Gastroesophageal sphincter (tissue), 4 donors: Measurements from ENCODE around the gene CNTNAP5. TPM values are rescaled to one million over a fixed set of nuclear protein-coding genes. Genes with fewer than 3 reads are reported as not detected.

Experiments used
- ATAC-seq: fragments of 150-250 bp; one replicate; pipeline ENCODE4 v1.9.1; 2016; ENCODE audit warnings: mild to moderate bottlenecking, moderate library complexity
- H3K27ac ChIP-seq, 4 donors: fragments of 200-600 bp; sonication (generic) in 3 of 4; 1 replicate in 3 of 4; 2 replicates in 1 of 4; pipeline ENCODE4 v1.5.1; 2016 to 2019
- H3K27me3 ChIP-seq: fragments of 200-600 bp; sonication (generic); one replicate; pipeline ENCODE4 v1.5.1; 2019
- H3K36me3 ChIP-seq, 2 donors: fragments of 200-600 bp; sonication (generic); one replicate each; pipeline ENCODE4 v1.5.1; 2019; ENCODE audit warnings: control low read depth in 1 of 2
- H3K4me1 ChIP-seq, 3 donors: fragments of 200-600 bp; sonication (generic); 1 replicate in 2 of 3; 2 replicates in 1 of 3; pipeline ENCODE4 v1.5.1; 2016 to 2019; ENCODE audit warnings: control low read depth in 2 of 3
- H3K4me3 ChIP-seq, 2 donors: fragments of 200-600 bp; sonication (generic); one replicate each; pipeline ENCODE4 v1.5.1; 2019; ENCODE audit warnings: mild to moderate bottlenecking in 1 of 2, moderate library complexity in 1 of 2
- H3K9me3 ChIP-seq, 3 donors: fragments of 200-600 bp; sonication (generic); one replicate each; pipeline ENCODE4 v1.5.1; 2017 to 2019; ENCODE audit warnings: control low read depth in 2 of 3
- CTCF ChIP-seq, 4 experiments: fragments of 200-600 bp in 2 of 4; fragments of 450-650 bp in 2 of 4; sonication (generic) in 1 of 4; IDR thresholded peaks; one replicate each; pipeline ENCODE4 v1.5.1; 2017 to 2019; ENCODE audit warnings: antibody characterized with exemption in 4 of 4, mild to moderate bottlenecking in 2 of 4, moderate library complexity in 2 of 4
- EP300 ChIP-seq: sonication (generic); formaldehyde crosslinking; IDR thresholded peaks from one replicate; pipeline ENCODE4 v1.6.1; 2017; ENCODE audit warnings: antibody characterized with exemption, mild to moderate bottlenecking
- POLR2A ChIP-seq, 2 donors: fragments of 450-650 bp; IDR thresholded peaks; one replicate each; pipeline ENCODE4 v1.6.1; 2017; ENCODE audit warnings: antibody characterized with exemption in 2 of 2, mild to moderate bottlenecking in 2 of 2, moderate library complexity in 1 of 2
- POLR2AphosphoS5 ChIP-seq: sonication (generic); formaldehyde crosslinking; IDR thresholded peaks from one replicate; pipeline ENCODE4 v1.6.1; 2017; ENCODE audit warnings: antibody characterized with exemption
- WGBS, 2 donors: methylation state at CpG; one replicate each; pipeline ENCODE4 v1.1.5; 2018; ENCODE audit warnings: low coverage in 1 of 2; 5-methylcytosine and 5-hydroxymethylcytosine counted together
- total RNA-seq, 4 donors: library from RNA; depleted of rRNA; stranded (reverse); fragments of >200 nt; gene quantifications; one replicate each; pipeline ENCODE4 v1.1.0, GENCODE V29; 2016

CNTNAP5 gene
- total RNA-seq, 4 donors from 2014 or later, result 3.2 TPM; not detected in 3

GRCh38 chr2:124778076-124778475 lies 753.0 kb downstream of the CNTNAP5 start:
- Histone ChIP-seq H3K27ac (no peak overlapping the region), H3K36me3 (no peaks in the 10 kb centered on the region), H3K9me3 (no peaks in the 10 kb centered on the region), H3K4me3 (no peak overlapping the region), H3K27me3 (no peaks in the 10 kb centered on the region), H3K4me1 (no peaks in the 10 kb centered on the region)
- no peak for TF ChIP-seq POLR2AphosphoS5
- TF ChIP-seq POLR2A (IDR thresholded peaks at IDR 0.05), result no peak
- no peak for TF ChIP-seq CTCF (IDR thresholded peaks at IDR 0.05)
- TF ChIP-seq EP300, result no peak
- 90 to 100% methylated on average over 2 of the region's 2 CpGs for WGBS, 2 donors
- ATAC-seq, result no peak

DNA sequence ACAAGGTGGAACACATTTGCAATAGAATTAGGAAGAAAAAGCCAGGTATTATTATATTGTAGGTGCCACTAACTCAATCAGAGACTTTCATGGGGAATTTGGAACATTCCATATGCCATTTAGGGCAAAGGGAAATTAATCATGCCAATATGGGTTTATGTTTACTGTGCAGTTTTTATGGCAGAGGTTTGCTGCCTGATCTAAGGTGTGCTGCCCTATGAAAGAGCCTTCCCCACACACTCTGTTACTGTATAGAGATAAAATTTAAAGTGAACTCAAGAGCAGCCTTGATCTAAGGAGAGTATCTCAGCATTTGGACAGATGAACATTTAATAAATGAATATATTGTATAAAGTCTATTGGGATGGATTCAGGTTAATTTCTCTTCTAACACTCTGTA lies 771.6 kb downstream of the CNTNAP5 start:
- Histone ChIP-seq H3K4me1 (no peaks in the 10 kb centered on the region), H3K36me3 (no peaks in the 10 kb centered on the region), H3K27ac (no peak overlapping the region), H3K4me3 (no peak overlapping the region), H3K27me3 (no peaks in the 10 kb centered on the region), H3K9me3 (no peaks in the 10 kb centered on the region)
- TF ChIP-seq POLR2A (IDR thresholded peaks at IDR 0.05) (no peak), POLR2AphosphoS5 (no peak), EP300 (no peak), CTCF (IDR thresholded peaks at IDR 0.05) (no peak)
- no peak for ATAC-seq

DNA sequence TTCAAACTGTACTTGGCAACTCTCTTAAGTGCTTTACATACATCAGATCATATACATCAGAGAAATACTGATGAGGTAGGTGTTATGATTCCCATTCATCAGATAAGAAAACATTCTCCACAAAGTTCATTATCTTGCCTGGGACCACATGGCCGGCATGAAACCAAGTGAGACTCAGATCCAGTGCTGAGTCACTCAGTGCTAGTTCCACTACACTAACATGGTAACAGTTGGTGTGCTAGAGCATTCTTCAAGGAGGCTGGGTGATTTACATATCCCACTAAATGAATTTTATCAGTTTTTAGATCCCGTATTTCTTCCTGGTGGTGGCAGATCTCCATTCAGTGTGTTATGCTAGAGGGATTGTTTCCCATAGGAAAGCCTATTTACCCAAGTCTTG lies 772.0 kb downstream of the CNTNAP5 start:
- no peaks in the 10 kb centered on the region for H3K4me1 ChIP-seq
- 86 to 93% methylated on average over 2 of the region's 2 CpGs for WGBS, 2 donors
- H3K36me3 ChIP-seq, result no peaks in the 10 kb centered on the region
- H3K27me3 ChIP-seq, result no peaks in the 10 kb centered on the region
- no peaks in the 10 kb centered on the region for H3K9me3 ChIP-seq
- no peak overlapping the region for H3K27ac ChIP-seq
- ATAC-seq, result no peak
- H3K4me3 ChIP-seq, result no peak overlapping the region
- TF ChIP-seq POLR2AphosphoS5 (no peak), CTCF (IDR thresholded peaks at IDR 0.05) (no peak), EP300 (no peak), POLR2A (IDR thresholded peaks at IDR 0.05) (no peak)

- H3K36me3 ChIP-seq, result no peaks in the 10 kb centered on the region
- no peaks in the 10 kb centered on the region for H3K27me3 ChIP-seq
- H3K4me3 ChIP-seq, result no peak overlapping the region
- no peak for ATAC-seq
- no peaks in the 10 kb centered on the region for H3K4me1 ChIP-seq
- WGBS, 2 donors, result 38 to 54% methylated on average over 1 of the region's 1 CpG
- TF ChIP-seq CTCF (IDR thresholded peaks at IDR 0.05) (no peak), POLR2A (IDR thresholded peaks at IDR 0.05) (no peak), POLR2AphosphoS5 (no peak), EP300 (no peak)
- no peak overlapping the region for H3K27ac ChIP-seq
- H3K9me3 ChIP-seq, result no peaks in the 10 kb centered on the region
Observed at GRCh38 chr2:124798551-124798950, 773.5 kb downstream of the CNTNAP5 start.

DNA sequence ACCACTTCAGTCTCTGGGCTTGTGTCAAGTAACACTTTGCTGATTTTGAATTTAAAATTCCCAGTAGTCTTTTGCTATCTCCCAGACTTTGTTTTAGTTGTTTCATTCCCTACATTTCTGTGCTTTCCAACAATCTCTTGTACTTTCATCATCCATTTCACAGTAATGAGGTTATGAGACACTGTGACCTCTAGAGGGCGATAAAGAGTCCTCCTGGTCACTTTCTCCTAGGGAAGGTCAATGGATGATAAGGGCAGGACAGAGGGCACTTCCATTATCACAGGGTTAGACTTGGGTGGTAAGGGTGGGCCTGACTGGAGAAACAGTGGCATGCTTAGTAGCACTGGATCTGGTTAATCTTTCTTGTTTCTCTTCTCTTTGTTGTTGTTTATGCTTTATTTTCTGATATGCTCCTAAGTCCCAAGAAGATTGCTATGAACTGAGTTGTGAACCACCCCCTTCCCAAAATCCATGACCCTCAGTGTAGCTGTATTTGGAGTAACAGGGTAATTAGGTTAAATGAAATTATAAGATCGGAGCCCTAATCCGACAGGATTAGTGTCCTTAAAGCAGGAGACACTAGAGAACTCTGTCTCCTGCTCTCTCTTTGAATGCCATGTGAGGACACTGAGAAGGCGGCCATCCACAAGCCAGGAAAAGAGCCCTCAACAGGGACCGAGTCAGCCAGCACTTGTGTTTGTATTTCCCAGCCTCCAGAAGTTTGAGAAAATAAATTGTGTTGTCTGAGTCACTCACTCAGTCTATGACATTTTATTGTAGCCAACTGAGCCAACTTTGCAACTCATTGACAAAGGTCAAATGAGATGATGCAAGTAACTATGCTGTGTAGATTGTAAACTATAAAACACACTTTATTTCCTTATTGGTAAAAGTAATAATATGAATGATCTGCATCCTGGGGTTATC lies 779.2 kb downstream of the CNTNAP5 start:
- TF ChIP-seq EP300 (no peak), CTCF (IDR thresholded peaks at IDR 0.05) (peak in 2 of 4 experiments; percentile 17 to 51)
- Histone ChIP-seq H3K36me3 (no peaks in the 10 kb centered on the region), H3K4me1 (no peaks in the 10 kb centered on the region), H3K4me3 (no peak overlapping the region), H3K27ac (no peak overlapping the region), H3K27me3 (no peaks in the 10 kb centered on the region), H3K9me3 (no peaks in the 10 kb centered on the region)
- no peak for ATAC-seq
- WGBS, 2 donors, result 14 to 54% methylated on average over 2 to 4 of the region's 5 CpGs
